ENCODE results near the gene SSBP1.
"Not testable (repeated sequence)": the region's sequence is repeated elsewhere in the genome, so short reads cannot be mapped to it uniquely, and the experiment has no call there.

SSBP1 gene

GRCh38 chr7:141770083-141770583, 32.0 kb downstream of the SSBP1 start:
- DNase-seq (ENCODE audit: low spot score): not testable (repeated sequence)

- DNase-seq (ENCODE audit: low spot score): no peak
These were observed 38.2 kb downstream of the SSBP1 start, which contains the start of gene TAS2R4 for GRCh38 chr7:141776374-141776773. Gene TAS2R4, plus strand, starts transcription at chr7:141776674. Its CDS starts 1,815 bp downstream, at chr7:141778489.

GRCh38 chr7:141785706-141786552, 47.8 kb downstream of the SSBP1 start:
- peak; percentile 52 for DNase-seq (ENCODE audit: low spot score)

- DNase-seq (ENCODE audit: low spot score): no peak
These were observed 50.1 kb downstream of the SSBP1 start for GRCh38 chr7:141788296-141788695.

GRCh38 chr7:141789917-141790316, 51.8 kb downstream of the SSBP1 start, which contains the start of gene TAS2R5:
Gene TAS2R5, plus strand, starts transcription at chr7:141790217. Its CDS starts 145 bp downstream, at chr7:141790362.
- DNase-seq (ENCODE audit: low spot score): no peak

GRCh38 chr7:141792526-141792925, 54.4 kb downstream of the SSBP1 start:
- no peak for DNase-seq (ENCODE audit: low spot score)
